Endothelial cell (in vitro differentiated cells): Measurements from ENCODE around the gene LRWD1. TPM values are rescaled to one million over a fixed set of nuclear protein-coding genes. Genes with fewer than 3 reads are reported as not detected.
"Not testable (repeated sequence)": the region's sequence is repeated elsewhere in the genome, so short reads cannot be mapped to it uniquely, and the experiment has no call there.

Experiments
- DNase-seq: peaks from one replicate; pipeline ENCODE4 v3.0.0; 2021; ENCODE audit warnings: low spot score
- H3K27ac Mint-ChIP-seq: one replicate; pipeline ENCODE4 v1.8.0; 2021; ENCODE audit warnings: mixed read lengths, inconsistent platforms; ENCODE audit not compliant: unreplicated experiment
- H3K27me3 Mint-ChIP-seq: one replicate; pipeline ENCODE4 v1.8.0; 2021; ENCODE audit warnings: mild to moderate bottlenecking, moderate library complexity, mixed read lengths, inconsistent platforms; ENCODE audit not compliant: unreplicated experiment
- H3K36me3 Mint-ChIP-seq: one replicate; pipeline ENCODE4 v1.8.0; 2021; ENCODE audit warnings: mild to moderate bottlenecking, low read depth, mixed read lengths, inconsistent platforms; ENCODE audit not compliant: unreplicated experiment
- H3K4me1 Mint-ChIP-seq: one replicate; pipeline ENCODE4 v1.8.0; 2021; ENCODE audit warnings: mild to moderate bottlenecking, mixed read lengths, inconsistent platforms; ENCODE audit not compliant: unreplicated experiment
- H3K4me3 Mint-ChIP-seq: one replicate; pipeline ENCODE4 v1.8.0; 2021; ENCODE audit warnings: mild to moderate bottlenecking, mixed read lengths, inconsistent platforms; ENCODE audit not compliant: unreplicated experiment
- H3K9me3 Mint-ChIP-seq: one replicate; pipeline ENCODE4 v1.8.0; 2021; ENCODE audit warnings: mixed read lengths, inconsistent platforms; ENCODE audit not compliant: unreplicated experiment
- total RNA-seq: library from RNA; stranded (reverse); fragmentation: NEBNext Ultra II Directional; extraction: Animal tissue kit (Norgen Biotek cat#: 25700); gene quantifications from one replicate; pipeline ENCODE4 v1.2.1, GENCODE V29; 2021; ENCODE audit not compliant: unreplicated experiment

Gene LRWD1
- total RNA-seq, 1 donor from 2014 or later: 30.3 TPM

DNA sequence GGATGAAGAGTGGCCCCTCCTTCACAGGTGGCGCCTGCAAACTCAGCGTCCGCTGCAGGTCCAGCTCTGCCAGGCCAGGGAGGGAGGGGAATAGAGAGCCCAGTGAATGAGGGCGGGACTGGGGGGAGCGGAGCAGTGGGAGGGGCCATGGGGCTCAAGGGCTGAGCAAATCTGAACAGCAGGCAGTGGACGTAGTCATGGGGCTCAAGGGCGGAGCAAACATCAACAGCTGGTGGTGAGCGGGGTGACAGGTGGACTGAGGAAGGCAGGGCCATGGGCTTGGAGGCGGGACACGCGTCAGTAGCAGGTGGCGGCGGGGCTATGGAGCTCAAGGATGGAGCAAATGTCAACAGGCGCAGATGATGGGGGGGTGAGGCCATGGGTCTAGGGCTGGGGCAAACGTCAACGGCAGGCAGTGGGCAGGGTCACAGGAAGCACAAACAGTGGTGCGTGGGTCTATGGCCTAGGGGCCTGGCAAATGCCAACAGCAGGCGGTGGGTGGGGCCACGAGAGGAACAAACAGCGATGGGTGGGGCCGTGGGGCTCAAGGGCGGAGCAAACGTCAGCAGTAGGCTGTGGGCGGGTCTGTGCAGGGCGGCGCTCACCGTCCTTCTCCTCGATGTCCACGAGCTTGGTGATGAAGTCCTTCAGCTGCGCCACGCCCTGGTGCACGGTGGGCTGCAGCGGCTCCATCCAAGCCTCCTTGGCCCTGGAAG lies 28.6 kb downstream of the LRWD1 start:
- not testable (repeated sequence) for H3K4me1 Mint-ChIP-seq, H3K36me3 Mint-ChIP-seq, H3K4me3 Mint-ChIP-seq, DNase-seq, H3K9me3 Mint-ChIP-seq, H3K27me3 Mint-ChIP-seq, H3K27ac Mint-ChIP-seq

DNA sequence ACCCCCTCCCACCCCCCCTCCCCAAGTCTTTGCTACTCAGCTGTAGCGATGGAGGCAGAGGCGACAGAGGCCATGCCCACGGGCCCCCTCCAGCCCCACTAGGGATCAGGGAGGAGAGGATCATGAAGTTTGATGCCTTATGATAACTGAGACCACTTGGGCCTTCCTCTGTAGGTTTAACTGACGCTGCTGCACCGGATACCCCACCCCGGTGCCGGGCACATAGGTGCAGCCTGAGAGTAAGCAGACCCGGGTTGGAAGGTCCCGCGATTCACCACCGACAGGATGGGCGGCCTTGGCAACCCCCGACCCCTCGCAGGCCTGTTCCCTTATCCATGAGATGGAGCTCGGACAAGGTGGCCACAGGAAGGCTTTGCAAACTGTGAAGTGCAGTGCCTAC lies 29.2 kb downstream of the LRWD1 start:
- H3K27ac Mint-ChIP-seq, DNase-seq, H3K9me3 Mint-ChIP-seq, H3K36me3 Mint-ChIP-seq, H3K4me3 Mint-ChIP-seq, H3K4me1 Mint-ChIP-seq, H3K27me3 Mint-ChIP-seq: not testable (repeated sequence)

DNA sequence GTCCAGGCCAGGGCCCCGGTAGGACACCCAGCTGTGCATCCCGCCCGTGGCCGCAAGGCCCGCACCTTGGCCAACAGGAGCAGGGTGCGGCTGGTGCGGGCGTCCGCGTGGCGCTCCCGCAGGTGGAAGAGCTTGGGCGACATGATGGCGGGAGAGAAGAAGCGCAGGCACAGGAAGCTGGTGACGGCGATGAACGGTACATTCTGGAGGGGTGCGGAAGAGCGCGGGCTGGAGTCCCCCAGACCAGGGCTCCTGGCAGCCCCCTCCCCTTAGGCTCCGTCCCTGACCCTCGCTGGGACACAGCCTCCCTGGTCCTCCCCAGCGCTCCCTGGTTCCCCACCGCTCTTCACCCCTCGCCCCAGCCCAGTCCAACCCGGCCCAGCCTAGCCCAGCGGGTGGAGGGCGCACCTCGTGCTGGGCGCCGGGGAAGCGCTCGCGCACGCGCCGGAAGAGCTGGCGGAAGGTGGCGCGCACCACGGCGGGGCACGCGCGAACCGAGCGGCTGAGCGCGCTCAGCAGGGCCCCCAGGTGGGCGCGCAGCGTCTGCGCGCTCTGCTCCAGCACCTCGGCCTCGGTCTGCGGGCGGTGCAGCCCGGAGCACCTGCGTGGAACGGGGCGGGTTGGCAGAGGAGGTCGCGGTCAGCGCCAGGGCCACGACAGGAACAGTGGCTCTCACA lies 29.8 kb downstream of the LRWD1 start:
- not testable (repeated sequence) for H3K36me3 Mint-ChIP-seq, DNase-seq, H3K27me3 Mint-ChIP-seq, H3K27ac Mint-ChIP-seq, H3K4me1 Mint-ChIP-seq, H3K9me3 Mint-ChIP-seq, H3K4me3 Mint-ChIP-seq

DNA sequence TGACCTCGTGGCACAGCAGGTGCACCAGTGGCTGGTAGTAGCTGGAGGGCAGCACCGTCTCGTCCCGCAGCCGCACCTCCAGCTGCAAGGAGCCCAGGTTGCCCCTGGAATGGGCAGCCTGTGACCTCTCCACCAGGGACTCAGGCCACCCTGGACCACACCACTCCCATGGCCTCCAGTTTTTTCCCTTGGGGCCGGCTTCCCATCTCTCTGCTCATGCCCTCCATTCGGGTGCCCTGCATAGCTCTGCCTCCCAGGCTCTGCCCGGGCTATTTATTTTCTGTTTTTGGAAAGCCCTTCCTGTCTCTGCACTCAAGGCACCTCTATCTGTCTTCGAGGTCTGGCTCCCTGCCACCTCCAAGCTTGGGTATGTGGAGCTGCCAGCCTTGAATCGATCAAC lies 32.1 kb downstream of the LRWD1 start:
- H3K9me3 Mint-ChIP-seq, DNase-seq, H3K4me1 Mint-ChIP-seq, H3K4me3 Mint-ChIP-seq, H3K27me3 Mint-ChIP-seq, H3K36me3 Mint-ChIP-seq, H3K27ac Mint-ChIP-seq: not testable (repeated sequence)

DNA sequence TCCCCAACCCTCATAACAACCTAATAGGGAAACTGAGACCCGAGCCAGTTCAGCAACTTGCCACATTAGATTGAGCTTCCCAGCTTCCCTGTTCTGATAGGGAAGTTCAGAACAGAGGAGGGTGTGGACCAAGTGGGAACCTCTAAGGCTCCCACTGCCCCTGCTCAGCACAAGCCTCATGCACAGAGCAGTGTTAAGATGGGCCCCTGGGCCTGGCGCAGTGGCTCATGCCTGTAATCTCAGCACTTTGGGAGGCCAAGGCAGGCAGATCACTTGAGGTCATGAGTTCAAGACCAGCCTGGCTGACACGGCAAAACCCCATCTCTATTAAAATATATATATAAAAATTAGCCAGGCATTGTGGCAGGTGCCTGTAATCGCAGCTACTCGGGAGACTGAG lies 32.5 kb downstream of the LRWD1 start:
- not testable (repeated sequence) for DNase-seq, H3K4me3 Mint-ChIP-seq, H3K9me3 Mint-ChIP-seq, H3K27ac Mint-ChIP-seq, H3K36me3 Mint-ChIP-seq, H3K4me1 Mint-ChIP-seq, H3K27me3 Mint-ChIP-seq

- H3K27ac Mint-ChIP-seq, H3K9me3 Mint-ChIP-seq, H3K4me1 Mint-ChIP-seq, DNase-seq, H3K4me3 Mint-ChIP-seq, H3K27me3 Mint-ChIP-seq, H3K36me3 Mint-ChIP-seq: not testable (repeated sequence)
Observed at GRCh38 chr7:102498321-102498720, 33.5 kb downstream of the LRWD1 start.

- not testable (repeated sequence) for H3K27me3 Mint-ChIP-seq, DNase-seq, H3K36me3 Mint-ChIP-seq, H3K27ac Mint-ChIP-seq, H3K4me3 Mint-ChIP-seq, H3K4me1 Mint-ChIP-seq, H3K9me3 Mint-ChIP-seq
Observed at GRCh38 chr7:102503141-102503540, 38.4 kb downstream of the LRWD1 start.

- H3K4me3 Mint-ChIP-seq, H3K4me1 Mint-ChIP-seq, H3K9me3 Mint-ChIP-seq, H3K36me3 Mint-ChIP-seq, H3K27ac Mint-ChIP-seq, DNase-seq, H3K27me3 Mint-ChIP-seq: not testable (repeated sequence)
Observed at GRCh38 chr7:102505298-102506185, 40.8 kb downstream of the LRWD1 start.

DNA sequence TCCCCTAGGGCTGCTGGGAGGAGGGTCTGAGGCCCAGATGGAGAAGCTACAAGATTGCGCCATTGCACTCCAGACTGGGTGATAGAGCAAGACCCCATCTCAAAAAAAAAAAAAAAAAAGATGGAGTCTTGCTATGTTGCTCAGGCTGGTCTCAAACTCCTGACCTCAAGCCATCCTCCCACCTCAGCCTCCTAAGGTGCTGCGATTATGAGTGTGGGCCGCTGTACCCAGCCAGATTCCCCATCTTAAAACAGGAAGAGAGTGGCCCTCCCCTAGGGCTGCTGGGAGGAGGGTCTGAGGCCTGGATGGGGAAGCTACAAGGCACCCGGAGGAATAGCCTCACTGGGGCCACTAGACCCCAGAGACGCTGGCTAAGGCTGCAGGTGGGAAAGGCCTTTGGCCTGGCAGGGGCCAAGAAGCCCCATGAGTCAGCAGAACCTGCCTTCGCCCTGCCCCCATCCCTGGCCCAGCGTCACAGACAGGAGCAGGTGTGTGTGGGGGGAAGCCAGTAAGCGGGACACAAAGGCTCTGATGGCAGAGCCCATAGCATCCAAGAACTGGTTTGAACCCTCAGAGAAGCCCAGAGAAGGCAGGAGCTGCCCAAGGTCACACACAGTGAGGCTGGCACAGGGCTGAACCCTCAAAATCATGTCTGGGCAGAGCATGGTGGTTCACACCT lies 42.8 kb downstream of the LRWD1 start:
- not testable (repeated sequence) for H3K27me3 Mint-ChIP-seq, H3K27ac Mint-ChIP-seq, H3K4me1 Mint-ChIP-seq, H3K9me3 Mint-ChIP-seq, H3K36me3 Mint-ChIP-seq, H3K4me3 Mint-ChIP-seq, DNase-seq

DNA sequence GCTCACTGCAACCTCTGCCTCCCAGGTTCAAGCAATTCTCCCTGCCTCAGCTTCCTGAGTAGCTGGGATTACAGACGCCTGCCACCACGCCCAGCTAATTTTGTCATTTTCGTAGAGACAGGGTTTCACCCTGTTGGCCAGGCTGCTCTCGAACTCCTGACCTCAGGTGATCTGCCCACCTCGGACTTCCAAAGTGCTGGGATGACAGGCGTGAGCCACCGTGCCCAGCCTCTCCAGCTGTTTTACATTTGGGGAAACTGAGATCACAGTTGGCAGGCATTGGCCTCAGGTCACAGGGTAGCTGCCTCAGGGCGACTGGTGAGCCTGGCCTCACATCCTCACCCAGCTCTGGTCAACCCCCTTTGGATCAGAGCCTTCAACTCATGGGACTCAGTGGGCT lies 45.8 kb downstream of the LRWD1 start:
- not testable (repeated sequence) for DNase-seq, H3K9me3 Mint-ChIP-seq, H3K4me1 Mint-ChIP-seq, H3K4me3 Mint-ChIP-seq, H3K27me3 Mint-ChIP-seq, H3K36me3 Mint-ChIP-seq, H3K27ac Mint-ChIP-seq

- H3K36me3 Mint-ChIP-seq, H3K27ac Mint-ChIP-seq, H3K9me3 Mint-ChIP-seq, H3K4me3 Mint-ChIP-seq, H3K4me1 Mint-ChIP-seq, DNase-seq, H3K27me3 Mint-ChIP-seq: not testable (repeated sequence)
Observed at GRCh38 chr7:102511860-102512522, 47.2 kb downstream of the LRWD1 start.
